Transverse colon (tissue), 4 donors: ENCODE measurements around the gene POLG.

Source experiments
- CTCF ChIP-seq, 5 experiments: fragments of 200-600 bp in 3 of 5; fragments of 450-650 bp in 2 of 5; sonication (generic) in 3 of 5; IDR thresholded peaks; 1 replicate in 2 of 5; 2 replicates in 3 of 5; pipeline ENCODE4 v1.5.1; 2016 to 2017; ENCODE audit warnings: antibody characterized with exemption in 5 of 5, inconsistent platforms in 3 of 5, mild to moderate bottlenecking in 2 of 5, moderate library complexity in 1 of 5
- EP300 ChIP-seq: sonication (generic); formaldehyde crosslinking; IDR thresholded peaks from one replicate; pipeline ENCODE4 v1.6.1; 2017; ENCODE audit warnings: antibody characterized with exemption, low read depth
- POLR2A ChIP-seq: fragments of 450-650 bp; IDR thresholded peaks from one replicate; pipeline ENCODE4 v1.6.1; 2016; ENCODE audit warnings: antibody characterized with exemption, mild to moderate bottlenecking, moderate library complexity
- POLR2AphosphoS5 ChIP-seq, 3 donors: sonication (generic); formaldehyde crosslinking; IDR thresholded peaks; one replicate each; pipeline ENCODE4 v1.6.1; 2016; ENCODE audit warnings: antibody characterized with exemption in 3 of 3

- TF ChIP-seq CTCF (IDR thresholded peaks at IDR 0.05), result no peak
- no peak for TF ChIP-seq POLR2A
- TF ChIP-seq POLR2AphosphoS5 (IDR thresholded peaks at IDR 0.05), result no peak
- TF ChIP-seq EP300, result no peak
Measured at GRCh38 chr15:89378296-89379151, 43.9 kb upstream of the POLG start.
